DOHH2 (cell line): Measurements from ENCODE around the gene SMLR1.

Source experiments
- H3F3A ChIP-seq: fragments of 200-600 bp; sonication (generic), shearing (Covaris generic); 2 replicates; pipeline ENCODE4 v1.6.0; 2016; ENCODE audit warnings: antibody characterized with exemption, mild to moderate bottlenecking; ENCODE audit not compliant: control insufficient read depth, insufficient read depth
- H3K27ac ChIP-seq: fragments of 200-600 bp; sonication (generic); 2 replicates; pipeline ENCODE4 v1.5.1; 2014; ENCODE audit warnings: low read depth, mild to moderate bottlenecking, low read length, moderate library complexity
- H3K27me3 ChIP-seq: fragments of 200-600 bp; sonication (generic); 2 replicates; pipeline ENCODE4 v1.6.1; 2014; ENCODE audit warnings: mild to moderate bottlenecking, low read length, mixed read lengths; ENCODE audit not compliant: control insufficient read depth
- H3K36me3 ChIP-seq: fragments of 200-600 bp; sonication (generic); 2 replicates; pipeline ENCODE4 v1.6.1; 2014; ENCODE audit warnings: mild to moderate bottlenecking, low read length, moderate library complexity, mixed read lengths; ENCODE audit not compliant: control insufficient read depth
- H3K4me1 ChIP-seq: fragments of 200-600 bp; sonication (generic); 2 replicates; pipeline ENCODE4 v1.6.1; 2014; ENCODE audit warnings: mild to moderate bottlenecking, low read length, mixed read lengths; ENCODE audit not compliant: control insufficient read depth
- H3K4me2 ChIP-seq: fragments of 200-600 bp; sonication (generic); 2 replicates; pipeline ENCODE4 v1.6.0; 2014; ENCODE audit warnings: mild to moderate bottlenecking, low read length, moderate library complexity
- H3K4me3 ChIP-seq: fragments of 200-600 bp; sonication (generic); 2 replicates; pipeline ENCODE4 v1.5.1; 2014; ENCODE audit warnings: mild to moderate bottlenecking, low read length, mixed read lengths
- H3K79me2 ChIP-seq: fragments of 200-600 bp; sonication (generic); 2 replicates; pipeline ENCODE4 v1.6.1; 2014; ENCODE audit warnings: mild to moderate bottlenecking, low read length, mixed read lengths; ENCODE audit not compliant: control insufficient read depth
- H3K9me2 ChIP-seq: fragments of 200-600 bp; sonication (generic); replicated peaks from 2 replicates; pipeline ENCODE4 v1.6.1; 2014; ENCODE audit warnings: mild to moderate bottlenecking, low read length, mixed read lengths; ENCODE audit not compliant: control insufficient read depth
- H3K9me3 ChIP-seq: fragments of 200-600 bp; sonication (generic); 2 replicates; pipeline ENCODE4 v1.6.1; 2014; ENCODE audit warnings: antibody characterized with exemption, low read length, mixed read lengths; ENCODE audit not compliant: control insufficient read depth, insufficient read depth
- H4K20me1 ChIP-seq: fragments of 200-600 bp; sonication (generic); 2 replicates; pipeline ENCODE4 v1.6.0; 2014; ENCODE audit warnings: low read depth, mild to moderate bottlenecking, antibody characterized with exemption, low read length, moderate library complexity; ENCODE audit not compliant: control insufficient read depth, insufficient read depth
- CTCF ChIP-seq: fragments of 200-600 bp; sonication (generic); IDR thresholded peaks from one replicate; pipeline ENCODE4 v1.5.1; 2014; ENCODE audit warnings: antibody characterized with exemption, mild to moderate bottlenecking, low read depth, low read length; ENCODE audit not compliant: poor library complexity, severe bottlenecking
- EZH2phosphoT487 ChIP-seq: fragments of 200-600 bp; sonication (generic); IDR thresholded peaks from 2 replicates; pipeline ENCODE4 v1.6.1; 2017; ENCODE audit warnings: borderline replicate concordance, mild to moderate bottlenecking, antibody characterized with exemption, low read length, moderate library complexity, mixed read lengths

The SMLR1 gene

GRCh38 chr6:130885392-130886192 lies 58.4 kb downstream of the SMLR1 start:
- H3K79me2 ChIP-seq = no peaks in the 10 kb centered on the region
- no peaks in the 10 kb centered on the region for H3K4me1 ChIP-seq
- peak; percentile 83 for TF ChIP-seq CTCF
- TF ChIP-seq EZH2phosphoT487 = no peak
- no peak overlapping the region for H3K4me3 ChIP-seq
- H3K9me2 ChIP-seq = no peaks in the 10 kb centered on the region
- no peaks in the 10 kb centered on the region for H4K20me1 ChIP-seq
- H3K36me3 ChIP-seq = peaks cover 27% of the 10 kb centered on the region
- H3K4me2 ChIP-seq = no peak overlapping the region
- H3F3A ChIP-seq = no peaks in the 10 kb centered on the region
- H3K27me3 ChIP-seq = no peaks in the 10 kb centered on the region
- no peaks in the 10 kb centered on the region for H3K9me3 ChIP-seq
- H3K27ac ChIP-seq = no peak overlapping the region
